Peyer's patch (tissue), 4 donors: ENCODE results near the gene P2RX7.

ENCODE experiments used
- CTCF ChIP-seq, 6 experiments: fragments of 450-650 bp in 4 of 6; fragments of 200-600 bp in 2 of 6; sonication (generic) in 1 of 6; IDR thresholded peaks; one replicate each; pipeline ENCODE4 v1.5.1; 2017 to 2019; ENCODE audit warnings: antibody characterized with exemption in 6 of 6, mild to moderate bottlenecking in 3 of 6, moderate library complexity in 1 of 6
- POLR2A ChIP-seq, 2 donors: fragments of 450-650 bp; IDR thresholded peaks; one replicate each; pipeline ENCODE4 v1.5.1; 2017; ENCODE audit warnings: antibody characterized with exemption in 2 of 2, mild to moderate bottlenecking in 2 of 2, moderate library complexity in 2 of 2

- TF ChIP-seq CTCF (IDR thresholded peaks at IDR 0.05) (no peak), POLR2A (IDR thresholded peaks at IDR 0.05) (no peak)
These were observed 42.8 kb upstream of the P2RX7 start for GRCh38 chr12:121089813-121090430.
